ENCODE results near the gene PLAGL1. TPM values are rescaled to one million over a fixed set of nuclear protein-coding genes. Genes with fewer than 3 reads are reported as not detected.

PLAGL1 gene
- total and polyA plus RNA-seq, 12 donors: 5.4 to 24.6 (median 12.5) TPM

Other genes starting within 250 kb of the PLAGL1 start
- 10 to 100 TPM in 8 of 10 donors, 1 to 10 TPM in 2; 6.9 to 19.4 (median 12.5) TPM for gene LTV1, start 164.9 kb downstream of the PLAGL1 start, total RNA-seq
- 10 to 100 TPM in 1 of 2 donors, 1 to 10 TPM in 1; 9.7 to 22.4 TPM for gene LTV1, start 164.9 kb downstream of the PLAGL1 start, polyA plus RNA-seq
- gene ZC2HC1B, start 143.8 kb downstream of the PLAGL1 start, total RNA-seq: under 1 TPM in 1 of 10 donors, not detected in 9; 0.28 TPM
- not detected for gene ZC2HC1B, start 143.8 kb downstream of the PLAGL1 start, polyA plus RNA-seq
- gene SF3B5, start 87.3 kb upstream of the PLAGL1 start, total RNA-seq: 100 to 1,000 TPM; 107 to 158 (median 120) TPM
- 100 to 1,000 TPM in 1 of 2 donors, 10 to 100 TPM in 1; 84.2 to 333 TPM for gene SF3B5, start 87.3 kb upstream of the PLAGL1 start, polyA plus RNA-seq
- gene STX11, start 142.3 kb upstream of the PLAGL1 start, total RNA-seq: 10 to 100 TPM in 2 of 10 donors, 1 to 10 TPM in 8; 6.9 to 15.9 (median 8.9) TPM
- 1 to 10 TPM; 4.8 to 9.0 TPM for gene STX11, start 142.3 kb upstream of the PLAGL1 start, polyA plus RNA-seq

All from heart right ventricle (tissue), 12 donors.